COLO829 (cell line): ENCODE data around the gene HOXB5.

Experiments
- DNase-seq: peaks from one replicate; pipeline ENCODE4 v3.0.0; 2012; ENCODE audit warnings: low spot score

The HOXB5 gene

DNA sequence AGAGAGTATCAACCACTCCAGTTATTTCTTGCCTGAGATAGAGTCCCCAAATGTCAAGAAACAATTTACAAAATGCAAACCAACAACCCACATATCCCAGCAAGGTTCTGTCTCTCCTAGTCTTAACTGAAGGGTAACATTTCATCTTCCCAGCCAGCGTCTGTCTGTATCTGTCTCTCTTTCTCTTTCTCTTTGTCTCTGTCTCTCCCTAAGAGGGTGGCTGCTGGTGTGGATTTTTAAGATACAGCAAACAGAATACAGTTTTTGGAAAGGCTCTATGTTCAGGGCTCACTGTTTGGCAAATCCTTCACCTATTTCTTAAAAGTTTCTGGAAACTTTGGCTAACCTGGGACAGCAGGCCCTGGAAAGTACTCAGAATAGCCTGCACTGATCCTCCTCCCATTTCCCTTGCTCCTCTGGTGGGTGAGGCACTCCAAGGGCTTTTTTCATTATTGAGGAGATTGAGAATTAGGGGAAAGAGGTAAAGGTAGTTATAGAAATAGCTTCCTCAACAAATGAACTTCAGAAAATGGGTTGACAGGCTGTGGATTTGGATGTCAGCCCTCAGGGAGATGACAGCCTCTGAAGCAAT is 21.7 kb downstream of the HOXB5 start:
- no peak for DNase-seq

DNA sequence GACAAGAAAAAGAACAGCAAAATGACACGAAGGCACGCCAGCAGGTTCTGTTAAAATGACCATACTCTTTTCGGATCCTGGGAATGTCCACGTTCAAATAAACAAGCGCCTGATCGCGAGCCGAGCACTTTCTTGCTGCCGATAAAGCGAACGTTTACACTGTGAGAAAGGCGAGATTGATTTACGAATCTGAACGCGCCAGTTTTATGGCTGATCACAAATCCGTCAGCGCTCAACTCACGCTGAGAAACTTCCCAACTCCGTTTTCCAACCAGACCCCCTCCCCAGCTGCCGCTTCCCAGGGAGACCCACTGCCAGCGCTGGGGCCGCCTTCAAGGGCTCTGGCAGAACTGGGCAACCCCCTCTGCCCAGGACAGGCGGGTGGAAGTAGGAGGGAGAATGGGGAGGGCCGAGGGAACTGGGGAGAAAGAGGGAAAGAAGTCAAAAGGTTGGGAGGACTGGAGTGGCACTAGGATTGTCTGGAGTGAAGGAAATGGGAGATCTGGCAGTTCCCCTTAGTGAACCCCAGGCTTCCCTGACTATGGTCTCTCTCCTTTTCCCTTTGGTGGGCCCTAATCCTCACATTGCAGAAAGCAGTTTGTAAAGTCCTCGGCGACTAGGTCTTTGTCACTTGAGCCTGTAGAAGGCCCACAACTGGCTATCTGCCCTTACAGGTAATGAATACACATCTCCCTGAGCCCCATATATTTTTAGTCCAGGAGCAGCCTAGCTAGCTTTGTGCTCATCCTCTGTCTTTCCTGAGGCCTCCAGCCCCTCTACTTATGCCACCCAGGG is 22.4 kb downstream of the HOXB5 start:
- no peak for DNase-seq

DNA sequence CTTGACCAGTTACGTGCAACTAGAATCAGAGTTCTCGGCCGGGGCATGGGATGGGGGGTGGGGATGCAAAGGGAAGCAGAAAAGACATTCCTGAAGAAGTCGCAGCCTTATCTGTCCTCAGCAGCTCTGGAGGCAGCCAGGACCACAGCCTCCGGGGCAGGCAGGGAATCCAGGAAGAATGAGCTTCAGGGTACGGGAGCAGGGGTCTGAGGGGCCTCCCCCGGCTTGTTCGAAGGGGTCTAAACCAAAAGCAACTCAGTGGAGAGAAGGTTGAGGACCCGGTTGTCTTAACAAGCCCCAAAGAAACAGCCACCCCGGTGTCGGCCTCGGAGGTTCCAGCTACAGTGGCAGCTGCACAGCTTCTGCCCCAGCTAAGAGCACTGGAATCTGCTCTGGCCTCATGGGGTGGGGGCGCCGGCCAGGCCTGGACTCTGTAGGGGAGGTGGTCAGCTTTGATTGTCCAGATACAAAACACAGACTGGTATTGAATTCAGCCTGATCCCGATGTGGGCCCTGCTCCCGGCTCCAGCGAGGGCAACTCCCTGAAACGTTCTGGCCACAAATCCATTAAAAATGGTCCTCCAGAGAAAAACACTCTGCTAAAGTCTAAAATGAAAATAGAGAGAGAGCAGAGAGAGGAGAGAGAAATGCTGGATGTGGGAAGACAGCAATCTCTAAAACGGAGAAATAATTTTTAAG is 23.1 kb downstream of the HOXB5 start:
- DNase-seq = no peak

DNA sequence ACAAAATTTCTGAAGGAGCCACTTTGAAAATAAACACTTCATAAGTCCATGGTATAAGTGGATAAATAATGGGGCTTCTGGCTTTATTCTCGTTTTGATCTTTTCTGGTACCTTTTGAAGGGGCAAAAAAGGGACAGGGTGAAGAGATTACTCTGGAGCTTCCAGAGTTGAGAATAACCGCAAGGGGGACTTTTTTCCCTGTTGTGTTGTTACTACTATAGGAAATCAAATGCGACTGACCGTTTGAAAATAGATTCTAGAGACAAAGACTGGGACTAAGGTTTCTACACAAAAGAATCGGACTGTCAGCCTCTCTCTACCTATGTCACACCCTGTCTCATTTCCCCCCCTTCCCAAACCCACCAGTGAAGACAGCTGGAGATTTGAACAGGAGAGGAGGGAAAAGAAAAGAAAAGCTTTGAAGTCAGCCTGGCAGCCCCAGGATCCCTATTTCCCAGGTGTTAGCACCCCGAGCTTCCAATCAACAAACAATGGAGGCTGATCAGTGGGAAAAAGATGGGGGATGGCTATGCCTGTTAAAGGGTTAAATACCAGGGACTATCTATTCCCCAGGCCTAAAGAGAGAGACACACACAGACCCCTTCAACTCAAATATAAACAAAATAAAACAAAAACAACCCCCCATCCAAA is 23.8 kb downstream of the HOXB5 start:
- no peak for DNase-seq

DNA sequence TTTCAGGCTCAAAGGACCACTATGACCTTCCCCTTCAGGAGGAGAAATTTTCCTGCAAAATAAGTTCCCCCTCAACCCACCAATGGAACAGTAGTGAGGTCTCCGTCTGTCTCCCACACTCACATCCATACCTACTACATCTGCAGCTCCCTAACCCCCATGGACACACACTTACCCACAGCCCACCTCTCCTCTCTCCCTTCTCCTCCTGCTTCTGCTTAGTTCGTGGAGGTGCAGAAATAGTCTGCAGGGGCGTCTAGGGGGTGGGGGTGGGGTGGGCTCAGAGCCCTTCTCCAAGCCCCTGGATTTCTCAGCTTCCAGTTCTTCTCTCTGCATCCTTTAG is 24.4 kb downstream of the HOXB5 start:
- no peak for DNase-seq

DNA sequence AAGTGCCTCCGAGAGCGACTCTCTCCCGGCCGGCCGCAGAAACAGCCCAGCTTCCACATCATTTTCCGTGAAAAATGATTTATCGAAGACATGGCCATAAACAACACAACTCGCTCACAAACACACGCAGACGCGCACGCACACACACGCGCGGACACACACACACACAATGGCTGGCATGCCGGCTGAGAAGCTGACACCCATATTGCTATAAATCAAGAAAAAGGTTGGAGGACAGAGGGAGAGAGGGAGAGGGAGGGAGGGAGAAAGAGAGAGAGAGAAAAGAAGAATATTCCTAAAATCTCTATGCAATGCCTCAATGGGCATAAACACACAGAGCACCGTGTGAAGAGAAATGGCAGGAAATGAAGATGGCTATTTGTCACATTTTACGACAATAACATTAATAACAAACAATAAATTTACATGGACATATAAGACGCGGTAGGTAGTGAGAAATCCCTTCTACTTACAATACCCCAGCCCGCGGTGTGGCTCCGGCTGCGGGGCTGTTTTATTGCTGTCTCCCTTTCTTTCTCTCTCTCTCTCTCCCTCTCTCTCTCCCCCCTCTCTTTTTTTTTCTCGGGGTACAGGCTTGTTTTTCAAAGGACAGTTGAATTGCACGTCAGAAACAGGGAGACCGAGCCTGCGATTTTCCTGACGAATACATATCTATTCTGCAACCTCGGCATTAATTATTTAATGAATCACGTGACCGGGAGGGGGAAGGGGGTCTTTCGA is 24.9 kb downstream of the HOXB5 start:
- DNase-seq = no peak

DNA sequence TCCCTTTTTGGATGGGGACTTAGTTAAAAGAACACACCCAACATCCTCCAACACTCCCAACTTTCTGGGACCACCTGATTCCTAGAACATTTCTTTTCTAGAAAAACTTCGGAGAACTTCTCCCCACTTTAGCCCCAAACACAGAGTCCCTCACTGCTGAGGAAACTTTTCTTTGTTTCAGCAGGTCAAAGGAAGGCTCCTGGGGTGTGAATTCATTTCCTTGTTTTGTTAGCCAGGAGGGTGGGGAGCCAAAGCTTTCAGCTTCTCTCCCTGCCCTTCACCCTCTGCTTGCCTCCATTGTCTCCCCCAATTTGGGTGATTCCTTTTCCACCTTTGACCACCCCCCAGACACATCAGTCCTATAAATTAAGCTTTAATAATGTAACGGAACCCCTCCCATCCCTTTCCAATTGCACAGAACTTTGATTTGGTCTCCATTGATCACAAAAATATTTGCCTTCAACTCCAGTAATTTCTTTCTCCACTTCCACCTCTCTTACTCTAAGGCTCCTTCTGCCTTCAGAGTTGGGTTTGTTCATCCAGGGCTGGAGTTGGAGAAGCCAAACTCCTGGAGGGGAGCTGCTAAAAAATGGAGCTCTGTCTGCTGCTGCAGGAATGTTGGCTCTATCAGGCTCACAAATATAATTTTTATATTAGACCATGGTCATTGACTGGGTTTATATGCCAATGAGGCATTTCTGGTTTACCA is 25.8 kb downstream of the HOXB5 start:
- no peak for DNase-seq

DNA sequence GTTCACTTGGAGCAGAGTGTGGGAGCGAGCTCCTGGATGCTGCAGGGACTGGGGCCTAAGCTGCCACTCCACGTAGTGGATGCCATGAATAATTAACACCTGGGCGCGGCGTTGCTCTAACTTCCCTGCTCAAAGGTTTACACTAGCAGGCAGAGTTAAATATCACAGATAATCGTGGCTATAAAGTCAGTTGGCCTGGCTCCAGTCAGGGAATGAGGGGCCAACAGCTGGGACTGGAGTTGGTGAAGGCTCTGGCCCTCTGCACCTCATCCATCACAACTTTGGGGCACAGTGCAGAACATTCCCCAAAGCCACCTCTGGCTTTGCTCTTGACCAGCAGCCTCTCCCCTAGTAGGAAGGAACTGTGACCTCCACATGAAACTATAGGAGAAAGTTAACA is 26.4 kb downstream of the HOXB5 start:
- DNase-seq = no peak

DNA sequence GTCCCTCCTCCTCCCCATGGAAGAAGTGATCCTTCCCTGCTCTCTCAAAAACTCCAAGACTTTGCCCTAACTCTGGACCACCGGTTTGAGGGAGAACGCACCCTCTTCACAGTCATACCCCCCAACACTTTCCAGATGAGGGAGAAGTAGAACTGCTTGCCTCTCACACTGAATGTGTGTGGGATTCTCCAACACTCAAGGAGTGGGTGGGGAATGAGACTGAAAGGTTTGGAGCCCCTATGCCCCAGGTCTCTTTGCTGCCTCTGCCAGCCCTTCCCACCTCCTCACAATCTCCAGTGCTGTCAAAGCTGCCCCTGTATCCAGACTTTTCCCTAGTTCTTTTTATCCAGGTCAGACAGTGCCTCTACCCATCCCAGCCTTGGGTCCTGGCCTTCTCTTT is 26.9 kb downstream of the HOXB5 start:
- no peak for DNase-seq

DNA sequence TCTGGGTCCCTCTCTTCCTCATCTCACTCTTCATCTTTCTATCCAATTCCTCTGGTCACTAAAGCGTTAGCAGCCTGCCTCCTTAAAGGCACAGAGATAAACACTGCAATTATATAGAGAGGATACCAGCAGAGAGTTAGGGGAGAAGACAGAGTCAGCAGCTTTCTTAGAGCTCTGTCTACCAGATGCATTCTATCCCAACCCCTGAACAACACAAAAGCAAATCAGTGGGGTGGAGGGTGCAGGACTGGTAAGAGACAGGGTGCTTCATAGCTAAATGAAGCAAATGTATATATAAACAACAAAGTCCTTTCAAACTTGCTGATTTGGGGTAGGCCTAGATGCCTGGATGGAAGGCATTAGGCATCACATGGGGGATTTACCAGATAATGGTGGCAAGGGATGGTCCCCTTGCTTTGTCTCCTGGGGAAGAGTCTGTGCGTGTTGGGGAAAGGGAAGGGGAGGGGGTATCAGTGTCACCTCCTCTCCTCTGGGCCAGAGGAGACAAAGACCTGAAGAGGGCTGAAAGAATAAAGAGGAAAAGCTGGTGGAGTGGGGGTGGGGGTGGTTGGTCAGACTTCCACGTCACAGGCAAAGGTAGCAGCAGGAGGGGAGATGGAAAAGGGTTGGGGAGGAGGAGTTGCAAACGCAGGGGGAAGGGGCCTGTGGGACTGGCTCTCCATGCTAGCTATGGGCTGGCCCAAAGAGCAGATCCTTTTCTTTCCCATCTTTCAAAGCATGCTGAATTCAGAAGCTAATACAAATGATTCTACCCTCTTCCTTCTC is 27.5 kb downstream of the HOXB5 start:
- no peak for DNase-seq

DNA sequence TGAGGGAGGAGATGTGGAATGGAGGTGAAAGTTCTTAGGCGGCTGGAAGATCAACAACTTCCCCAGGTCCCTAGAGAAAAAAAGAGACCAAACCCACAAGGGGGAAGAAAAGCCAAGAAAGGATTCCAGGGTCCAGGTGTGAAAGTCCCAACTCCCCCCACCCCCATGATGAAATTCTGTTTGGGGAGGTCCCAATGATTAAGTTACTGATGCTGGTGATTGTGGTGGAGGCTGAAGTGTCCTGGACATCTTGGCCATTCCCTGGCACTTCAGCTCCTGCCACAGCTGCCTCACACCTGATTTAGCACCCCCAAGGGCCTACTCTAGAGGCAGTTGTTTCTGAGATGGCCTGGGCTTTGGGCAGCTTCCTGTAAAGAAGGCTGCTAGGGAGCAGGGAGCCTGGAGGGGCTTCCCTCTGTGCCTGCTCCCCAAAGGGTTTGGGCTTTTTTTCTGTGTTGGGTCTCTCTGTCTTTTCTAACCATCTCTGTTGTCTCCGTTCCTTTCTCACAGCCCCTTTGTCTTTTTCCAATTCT is 28.5 kb downstream of the HOXB5 start:
- DNase-seq = no peak

DNA sequence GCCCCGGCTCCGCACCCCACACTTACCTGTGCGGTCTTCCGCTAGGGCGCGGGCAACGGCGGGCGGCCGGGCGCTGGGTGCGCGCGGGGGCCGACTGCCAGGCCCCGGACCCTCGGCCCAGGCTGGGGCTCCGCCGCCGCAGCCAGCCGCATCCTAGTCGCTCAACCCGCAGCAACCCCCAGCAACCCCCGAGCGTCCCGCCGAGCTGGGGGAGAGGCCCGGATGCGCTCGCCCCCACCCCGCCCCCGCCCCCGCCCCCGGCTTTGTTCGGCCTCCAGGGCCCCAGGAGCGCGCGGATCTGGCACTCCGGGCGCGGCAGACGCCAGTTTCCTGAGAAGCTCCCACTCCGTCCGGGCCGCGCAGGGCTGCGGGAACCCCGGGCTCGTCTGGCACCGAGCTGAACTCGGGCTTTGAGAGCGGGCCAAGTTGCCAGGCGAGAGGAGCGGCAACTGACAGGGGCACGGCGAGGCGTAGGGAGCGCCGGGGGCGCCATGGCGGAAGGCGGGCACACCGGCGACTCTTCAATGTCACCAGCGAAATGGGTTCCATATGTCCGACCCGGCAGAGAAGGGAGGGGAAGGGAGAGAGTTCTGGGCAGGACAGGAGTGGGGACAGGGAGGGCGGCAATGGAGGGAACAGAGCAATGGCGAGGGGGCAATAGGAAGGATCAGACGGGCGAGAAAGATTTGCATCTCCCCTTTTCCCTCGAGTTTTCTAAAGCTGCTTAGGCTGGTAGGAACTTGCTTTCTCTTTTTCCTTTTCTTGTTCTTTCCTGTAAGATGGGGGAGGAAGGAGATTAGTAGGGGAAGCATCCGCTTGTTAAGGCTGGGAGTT is 29.2 kb downstream of the HOXB5 start:
- no peak for DNase-seq

DNA sequence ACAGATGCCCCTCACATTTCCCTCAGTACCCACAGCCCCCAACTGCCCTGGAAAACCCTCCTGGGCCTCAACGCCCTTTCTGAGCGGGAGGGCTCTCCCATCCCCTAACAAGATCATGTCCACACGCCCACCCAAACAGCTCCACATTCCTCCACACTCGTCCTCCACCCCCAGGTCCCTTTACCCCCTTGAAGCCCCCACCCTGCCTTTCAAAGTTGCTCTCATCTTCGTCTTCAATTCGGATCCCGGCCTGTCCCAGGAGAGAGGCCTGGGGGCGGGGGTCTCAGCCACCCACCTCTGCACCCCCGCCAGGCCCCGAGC is 29.8 kb downstream of the HOXB5 start:
- no peak for DNase-seq

DNA sequence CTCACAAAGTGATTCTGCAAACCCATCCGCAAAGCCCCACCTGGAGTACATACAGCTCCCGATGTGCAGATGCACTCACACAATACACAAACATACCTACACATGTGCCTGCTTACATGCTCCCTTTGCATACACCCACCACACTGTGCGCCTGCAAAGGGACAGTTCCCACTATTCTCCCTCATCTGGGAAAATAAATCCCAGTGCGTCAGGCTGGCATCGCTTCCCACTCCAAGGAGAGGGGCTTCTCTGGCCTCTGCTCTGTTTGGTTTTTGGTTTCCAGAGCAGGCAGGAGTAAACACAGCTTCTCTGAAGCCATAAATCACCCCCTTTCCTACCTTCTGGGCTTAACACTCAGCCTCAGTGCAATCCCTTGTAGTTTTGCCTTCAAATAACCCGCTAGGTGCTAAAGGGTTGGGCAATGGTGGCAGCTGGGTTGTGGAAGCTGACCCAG is 30.2 kb downstream of the HOXB5 start:
- DNase-seq = no peak

DNA sequence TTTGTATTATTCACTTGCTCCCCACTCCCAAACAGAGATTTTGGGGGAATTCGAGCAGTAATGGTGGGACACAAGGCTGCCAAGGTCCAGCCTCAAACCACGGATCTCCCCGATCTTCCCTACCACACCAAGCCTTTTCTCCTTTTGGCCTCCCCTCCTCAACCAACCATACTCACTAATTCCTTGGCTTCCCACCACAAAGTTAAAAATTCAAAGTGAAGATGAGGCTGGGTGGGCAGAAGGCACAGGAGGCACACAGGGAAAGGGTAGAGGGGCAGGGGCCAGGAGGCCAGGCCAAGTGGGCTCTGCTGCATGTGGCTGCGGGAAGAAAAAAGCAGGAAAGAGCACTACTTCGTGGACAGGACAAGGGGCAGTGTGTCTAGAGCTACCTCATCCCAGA is 30.6 kb downstream of the HOXB5 start:
- DNase-seq = no peak

DNA sequence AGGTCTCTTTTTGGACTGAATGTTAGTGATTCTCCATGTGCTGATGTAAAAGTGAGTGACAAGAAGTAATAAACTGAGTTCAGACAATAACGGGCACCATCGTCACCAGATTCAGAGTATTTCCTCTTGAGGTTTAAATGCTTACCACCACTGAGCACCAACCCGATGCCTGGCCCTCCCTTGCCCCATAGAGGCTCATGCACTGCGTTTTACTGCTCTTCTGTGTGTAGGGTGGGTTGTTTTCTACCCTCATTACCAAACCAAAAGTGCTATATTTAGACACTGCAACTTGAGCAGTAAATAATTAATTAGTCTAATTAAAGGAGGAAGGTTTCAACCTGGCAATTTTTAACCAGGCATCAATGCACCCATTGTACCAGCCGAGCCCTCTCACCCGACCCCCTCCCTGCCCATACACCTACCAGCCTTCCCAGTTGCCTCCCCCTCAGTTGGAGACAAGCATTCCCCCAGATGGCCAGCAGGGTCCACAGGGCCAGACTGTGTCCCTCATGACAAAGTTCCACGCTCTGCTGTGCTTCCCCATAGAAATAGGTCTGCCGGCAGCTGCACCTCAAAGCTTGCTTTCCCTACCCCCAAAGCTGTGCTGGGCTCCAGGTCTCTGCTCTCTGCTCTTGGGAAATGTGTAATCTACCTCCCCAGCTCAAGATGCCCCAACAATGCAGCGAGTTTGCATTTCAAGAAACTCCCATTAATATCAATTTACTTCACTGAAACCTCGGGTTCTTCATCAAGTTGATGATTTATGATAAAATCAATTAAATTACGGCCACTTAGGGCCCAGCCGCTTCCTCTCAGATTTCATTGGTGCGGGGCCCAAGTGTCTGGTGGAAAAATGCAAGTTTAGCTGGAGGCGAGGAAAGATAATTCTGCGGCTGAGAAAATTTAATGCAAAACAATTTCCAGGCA is 31.4 kb downstream of the HOXB5 start:
- no peak for DNase-seq

DNA sequence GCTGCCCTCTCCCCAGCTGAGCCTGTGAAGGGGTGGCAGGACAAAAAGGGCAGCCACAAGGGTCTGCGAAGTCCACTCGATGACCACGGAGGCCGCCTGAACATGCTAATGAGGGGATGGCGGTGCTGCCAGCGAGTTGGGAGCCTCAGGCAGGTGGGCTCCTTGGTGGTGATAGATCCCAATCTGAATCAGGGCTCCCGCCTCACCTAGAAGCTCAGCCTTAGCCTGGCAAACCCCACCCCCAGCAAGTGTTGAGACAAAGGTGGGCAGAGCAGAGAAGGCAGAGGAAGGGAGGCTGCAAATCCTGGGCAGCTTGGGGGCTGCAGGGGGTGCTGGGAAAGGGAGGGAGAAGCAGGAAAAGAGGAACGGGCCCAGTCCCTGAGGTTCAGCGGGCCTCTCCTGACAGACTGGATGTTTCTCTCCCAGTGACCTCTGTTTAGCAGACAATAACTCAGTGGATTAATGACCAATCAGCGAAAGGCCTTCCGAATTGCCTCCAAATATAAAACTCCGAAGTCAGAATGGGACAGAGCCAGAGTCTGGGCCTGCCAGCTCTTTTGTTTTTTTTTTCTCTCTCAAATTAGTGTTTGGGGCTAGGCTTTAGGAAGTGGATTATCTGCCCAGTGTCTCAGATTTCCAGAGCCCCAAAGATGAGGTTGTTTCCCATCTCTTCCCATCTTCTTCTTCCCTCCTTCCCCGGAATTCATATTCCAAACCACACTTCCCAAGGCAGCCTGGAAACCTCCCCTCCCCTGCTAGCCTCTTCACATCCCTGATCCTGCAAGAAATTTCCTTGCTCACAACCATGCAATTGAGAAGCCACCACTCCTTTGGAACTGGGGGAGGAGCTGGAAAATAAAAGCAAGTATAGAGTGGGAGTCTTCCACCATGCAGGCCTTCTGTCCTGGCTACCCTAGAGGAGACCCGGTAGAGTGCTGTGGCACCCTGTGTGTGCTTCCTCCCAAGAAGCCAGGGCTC is 33.5 kb downstream of the HOXB5 start:
- no peak for DNase-seq
